ENCODE measurements around the gene DAD1.
"Not testable (repeated sequence)": the region's sequence is repeated elsewhere in the genome, so short reads cannot be mapped to it uniquely, and the experiment has no call there.

Gene DAD1

GRCh38 chr14:22594156-22594716 is 5.2 kb upstream of the DAD1 start:
- TF ChIP-seq CTCF (IDR thresholded peaks at IDR 0.05; ENCODE audit: control insufficient read depth, insufficient read depth, low read depth, low read length, missing control alignments), result no peak
- no peak overlapping the region for H3K4me3 ChIP-seq (ENCODE audit: control insufficient read depth, low read depth, low read length)
- DNase-seq (ENCODE audit: low read depth), result no peak

GRCh38 chr14:22593601-22594000 is 4.6 kb upstream of the DAD1 start:
- no peak overlapping the region for H3K4me3 ChIP-seq (ENCODE audit: control insufficient read depth, low read depth, low read length)
- DNase-seq (ENCODE audit: low read depth), result no peak
- TF ChIP-seq CTCF (IDR thresholded peaks at IDR 0.05; ENCODE audit: control insufficient read depth, insufficient read depth, low read depth, low read length, missing control alignments), result no peak

- no peak for DNase-seq (ENCODE audit: low read depth)
- no peak overlapping the region for H3K4me3 ChIP-seq (ENCODE audit: control insufficient read depth, low read depth, low read length)
- no peak for TF ChIP-seq CTCF (IDR thresholded peaks at IDR 0.05; ENCODE audit: control insufficient read depth, insufficient read depth, low read depth, low read length, missing control alignments)
These were observed 4.2 kb upstream of the DAD1 start for GRCh38 chr14:22593189-22593588.

- DNase-seq (ENCODE audit: low read depth), result no peak
- peak overlapping the region; percentile 86 for H3K4me3 ChIP-seq (ENCODE audit: control insufficient read depth, low read depth, low read length)
- no peak for TF ChIP-seq CTCF (IDR thresholded peaks at IDR 0.05; ENCODE audit: control insufficient read depth, insufficient read depth, low read depth, low read length, missing control alignments)
These were observed 413 bp downstream of the DAD1 start for GRCh38 chr14:22588526-22589095.

GRCh38 chr14:22587677-22588422 is 1.2 kb downstream of the DAD1 start:
- not testable (repeated sequence) for DNase-seq (ENCODE audit: low read depth)
- peak overlapping the region; percentile 86 for H3K4me3 ChIP-seq (ENCODE audit: control insufficient read depth, low read depth, low read length)

- DNase-seq (ENCODE audit: low read depth), result no peak
- no peak overlapping the region for H3K4me3 ChIP-seq (ENCODE audit: control insufficient read depth, low read depth, low read length)
- no peak for TF ChIP-seq CTCF (IDR thresholded peaks at IDR 0.05; ENCODE audit: control insufficient read depth, insufficient read depth, low read depth, low read length, missing control alignments)
These were observed 1.8 kb downstream of the DAD1 start for GRCh38 chr14:22587247-22587646.

- DNase-seq (ENCODE audit: low read depth), result no peak
- no peak overlapping the region for H3K4me3 ChIP-seq (ENCODE audit: control insufficient read depth, low read depth, low read length)
- TF ChIP-seq CTCF (IDR thresholded peaks at IDR 0.05; ENCODE audit: control insufficient read depth, insufficient read depth, low read depth, low read length, missing control alignments), result no peak
These were observed 5.0 kb downstream of the DAD1 start for GRCh38 chr14:22583994-22584393.

All from AG09309 (cell line).